IMR-90 (cell line): ENCODE measurements around the gene PAGE4.

Experiments used
- CTCF ChIP-seq: conservative IDR thresholded peaks from 2 replicates; pipeline ENCODE4 v1.5.1; 2012; ENCODE audit warnings: mild to moderate bottlenecking, low read depth, low read length, improper control_type of control experiment
- FOS ChIP-seq: fragments of 150-350 bp; IDR thresholded peaks from 2 replicates; pipeline ENCODE4 v1.6.1; 2016; ENCODE audit warnings: low read depth, low read length
- MAFK ChIP-seq: IDR thresholded peaks from 2 replicates; pipeline ENCODE4 v1.6.1; 2012; ENCODE audit warnings: low read depth, low read length, improper control_type of control experiment
- RAD21 ChIP-seq: IDR thresholded peaks from 2 replicates; pipeline ENCODE4 v1.6.1; 2012; ENCODE audit warnings: low read length, improper control_type of control experiment

- TF ChIP-seq MAFK, result no peak
- no peak for TF ChIP-seq FOS
- TF ChIP-seq RAD21, result no peak
- no peak for TF ChIP-seq CTCF
Observed at GRCh38 chrX:49816435-49816834, 12.7 kb upstream of the PAGE4 start.
